Measurements from ENCODE around the gene GBX2.

GBX2 gene

DNA sequence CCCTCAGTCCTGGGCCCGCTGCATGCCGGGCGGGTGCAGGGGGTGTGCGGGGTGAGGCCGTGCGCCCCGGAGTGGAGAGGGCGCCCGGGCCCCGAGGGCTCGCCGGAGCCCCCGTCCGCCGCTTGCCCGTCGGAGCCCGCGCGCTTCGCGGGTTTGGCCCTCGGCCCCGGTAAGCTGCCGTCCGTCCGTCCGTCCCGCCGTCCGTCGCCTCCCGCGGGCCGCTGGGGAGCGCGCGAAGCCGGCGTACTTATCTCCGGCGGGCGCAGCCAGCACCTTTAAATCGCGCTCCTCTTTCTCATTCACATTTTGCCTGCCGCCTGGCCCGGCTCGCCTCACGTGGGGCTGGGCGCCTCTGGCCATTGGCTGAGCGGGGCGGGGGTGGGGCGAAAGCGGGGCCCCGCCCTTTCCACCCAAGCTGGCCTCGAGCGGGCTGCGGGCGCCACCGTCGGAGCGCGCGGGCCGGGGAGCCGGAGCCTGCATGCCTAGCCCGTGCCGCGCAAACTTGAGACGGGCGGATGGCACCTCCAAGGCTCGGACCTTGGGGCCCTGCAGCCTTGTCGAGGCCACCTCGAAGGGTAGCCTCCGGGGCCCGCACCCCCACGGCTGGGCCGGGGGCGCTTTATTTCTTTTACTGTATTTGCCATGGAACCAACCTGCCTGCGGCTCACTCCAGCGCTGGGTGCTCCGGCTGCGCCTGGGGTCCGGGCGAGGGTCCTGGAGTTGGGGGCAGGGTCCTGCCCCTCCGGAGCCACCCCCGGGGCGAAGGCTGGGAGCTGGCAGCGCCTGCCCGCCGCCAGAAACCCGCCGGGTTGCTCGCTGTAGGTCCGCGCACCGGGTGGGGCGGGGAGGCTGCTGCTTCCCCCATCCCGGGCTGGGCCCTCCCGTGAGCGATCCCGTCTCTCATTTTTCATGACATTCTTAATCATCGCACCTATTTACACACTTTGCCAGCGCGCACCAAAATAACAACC, at the start of gene GBX2:
GBX2 (minus strand) TSS at position 277 of the 971 bp plus-strand sequence. CDS start 415 bp downstream, outside the sequence.
- in situ Hi-C loops (cut with MboI; ENCODE audit: low pct_unique_long_range_greater_than_20kb, low sequenced_read_pairs): no loop called here

GRCh38 chr2:236217926-236218325, 49.7 kb upstream of the GBX2 start:
- in situ Hi-C loops (cut with MboI; ENCODE audit: low pct_unique_long_range_greater_than_20kb, low sequenced_read_pairs): no loop called here
- DNase-seq: no peak

More for the DNA sequence above, at the start of gene GBX2:
- DNase-seq: no peak

GRCh38 chr2:236216711-236217110, 48.5 kb upstream of the GBX2 start:
- in situ Hi-C loops (cut with MboI; ENCODE audit: low pct_unique_long_range_greater_than_20kb, low sequenced_read_pairs): no loop called here
- DNase-seq: no peak

- in situ Hi-C loops (cut with MboI; ENCODE audit: low pct_unique_long_range_greater_than_20kb, low sequenced_read_pairs): no loop called here
- no peak for DNase-seq
Observed at GRCh38 chr2:236215761-236216333, 47.7 kb upstream of the GBX2 start.

DNA sequence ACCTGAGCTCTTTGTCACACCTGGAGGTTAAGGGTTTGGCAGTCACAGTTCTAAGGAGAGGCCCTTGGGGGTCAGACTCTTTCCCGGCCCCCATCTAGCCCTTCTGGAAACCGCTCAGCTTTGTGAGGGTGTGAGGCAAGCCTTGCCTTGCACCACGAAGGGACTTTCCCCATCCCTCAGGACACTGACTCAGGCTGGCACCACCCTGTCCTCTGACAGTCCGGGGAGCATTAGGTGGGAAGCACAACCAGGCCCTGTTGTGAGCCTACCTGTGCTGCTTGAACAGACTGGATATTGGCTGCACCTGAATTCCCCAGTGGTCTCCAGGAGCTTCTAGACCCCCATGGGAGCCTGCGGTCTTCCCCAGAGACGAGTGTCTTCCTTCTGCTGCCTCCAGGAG, 47.0 kb upstream of the GBX2 start:
- DNase-seq: no peak
- in situ Hi-C loops (cut with MboI; ENCODE audit: low pct_unique_long_range_greater_than_20kb, low sequenced_read_pairs): no loop called here

DNA sequence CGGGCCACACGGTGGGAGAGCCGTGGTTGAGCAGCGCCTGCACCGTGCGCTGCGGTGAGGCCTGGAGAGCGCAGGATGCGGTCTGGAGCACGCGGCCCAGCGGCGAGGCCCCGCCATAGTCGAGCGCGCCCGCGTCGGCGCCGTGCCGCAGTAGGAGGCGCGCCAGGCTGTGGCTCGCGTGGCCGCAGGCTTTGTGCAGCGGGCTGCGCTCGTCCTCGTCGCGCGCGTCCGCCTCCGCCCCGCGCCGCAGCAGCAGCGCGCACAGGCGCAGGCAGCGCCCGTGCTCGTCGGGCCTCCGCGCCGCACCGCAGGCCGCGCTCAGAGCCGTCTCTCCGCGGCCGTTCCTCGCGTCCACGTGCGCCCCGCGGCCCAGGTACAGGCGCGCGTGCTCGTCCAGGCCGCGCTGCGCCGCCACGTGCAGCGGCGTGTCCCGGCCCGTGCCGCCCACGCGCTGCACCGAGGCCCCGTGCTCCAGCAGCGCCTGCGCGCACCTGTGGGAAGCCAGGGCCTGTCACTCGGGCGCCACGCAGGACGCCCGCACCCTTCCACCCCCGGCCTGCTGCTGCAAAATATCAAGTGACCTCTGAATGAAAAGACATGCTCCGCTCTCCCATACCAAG, 46.3 kb upstream of the GBX2 start:
- DNase-seq: no peak

GRCh38 chr2:236211296-236211695, 43.1 kb upstream of the GBX2 start:
- no peak for DNase-seq
- in situ Hi-C loops (cut with MboI; ENCODE audit: low pct_unique_long_range_greater_than_20kb, low sequenced_read_pairs): no loop called here

More for the DNA sequence above, 46.3 kb upstream of the GBX2 start:
- in situ Hi-C loops (cut with MboI; ENCODE audit: low pct_unique_long_range_greater_than_20kb, low sequenced_read_pairs): no loop called here

- in situ Hi-C loops (cut with MboI; ENCODE audit: low pct_unique_long_range_greater_than_20kb, low sequenced_read_pairs): no loop called here
- DNase-seq: no peak
Observed at GRCh38 chr2:236210536-236210935, 42.4 kb upstream of the GBX2 start.

- in situ Hi-C loops (cut with MboI; ENCODE audit: low pct_unique_long_range_greater_than_20kb, low sequenced_read_pairs): no loop called here
- no peak for DNase-seq
Observed at GRCh38 chr2:236209996-236210395, 41.8 kb upstream of the GBX2 start.

GRCh38 chr2:236209535-236209934, 41.3 kb upstream of the GBX2 start:
- no peak for DNase-seq
- in situ Hi-C loops (cut with MboI; ENCODE audit: low pct_unique_long_range_greater_than_20kb, low sequenced_read_pairs): no loop called here

DNA sequence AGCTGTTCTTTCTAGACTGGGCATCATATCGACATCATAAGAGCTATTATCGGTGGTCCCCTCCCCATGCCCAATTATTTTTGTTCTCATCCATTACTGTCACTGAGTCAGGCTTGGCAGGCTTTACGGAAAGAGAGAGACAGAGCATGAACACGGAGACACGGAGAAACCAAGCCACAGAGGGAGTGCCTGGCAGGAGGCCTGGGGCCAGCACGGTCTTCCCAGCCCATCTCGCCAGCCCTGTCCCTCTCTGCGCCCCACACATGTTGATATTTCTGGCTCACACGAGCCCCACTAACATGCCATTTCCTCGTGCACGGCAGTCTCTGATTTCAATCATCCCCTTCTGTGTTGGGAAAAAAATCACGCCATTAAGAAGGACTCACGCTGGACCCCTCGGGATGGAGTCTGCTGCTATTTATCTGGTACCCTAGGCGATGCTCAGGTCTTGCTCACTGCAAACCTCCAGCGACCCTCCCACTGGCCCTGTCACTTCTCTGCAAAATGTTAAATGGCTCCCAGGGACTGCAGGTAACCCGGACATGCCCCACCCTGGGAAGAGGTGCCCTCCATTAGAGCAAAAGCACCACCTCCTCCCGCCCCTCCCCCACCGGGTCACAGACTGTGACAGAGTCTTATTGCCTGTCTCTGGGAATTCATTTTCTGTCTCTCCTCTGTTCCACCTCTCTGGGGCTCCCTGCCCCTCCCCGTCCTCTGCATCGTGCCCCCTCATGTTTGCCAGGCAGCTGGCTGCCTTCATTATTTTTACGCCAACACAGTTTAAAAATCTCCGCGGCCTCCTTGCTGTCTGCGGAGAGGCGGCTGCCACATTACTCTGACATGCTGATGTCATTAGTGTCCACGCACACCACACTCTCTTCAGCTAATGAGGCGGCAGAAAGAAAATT, 40.1 kb upstream of the GBX2 start:
- in situ Hi-C loops (cut with MboI; ENCODE audit: low pct_unique_long_range_greater_than_20kb, low sequenced_read_pairs): no loop called here
- DNase-seq: no peak

DNA sequence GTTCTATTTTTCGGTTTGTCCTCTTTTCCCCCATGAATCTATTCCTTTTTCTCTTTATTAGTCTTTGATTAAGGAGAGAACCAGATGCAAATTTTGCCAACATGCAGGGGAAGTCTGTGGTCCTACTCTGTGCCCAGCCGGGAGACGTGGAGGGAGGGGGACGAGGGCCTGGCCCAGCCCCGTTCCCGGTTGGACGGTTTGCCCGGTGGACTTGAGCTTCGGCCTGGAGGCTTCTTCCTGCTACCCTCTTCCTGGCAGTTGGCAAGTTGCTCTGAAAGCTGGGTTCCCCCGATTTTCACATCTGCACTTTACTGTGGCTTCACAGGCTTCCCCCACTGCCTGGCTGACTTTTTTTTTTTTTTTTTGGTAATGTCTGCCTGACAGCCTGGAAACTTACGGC, 39.3 kb upstream of the GBX2 start:
- in situ Hi-C loops (cut with MboI; ENCODE audit: low pct_unique_long_range_greater_than_20kb, low sequenced_read_pairs): no loop called here
- no peak for DNase-seq

DNA sequence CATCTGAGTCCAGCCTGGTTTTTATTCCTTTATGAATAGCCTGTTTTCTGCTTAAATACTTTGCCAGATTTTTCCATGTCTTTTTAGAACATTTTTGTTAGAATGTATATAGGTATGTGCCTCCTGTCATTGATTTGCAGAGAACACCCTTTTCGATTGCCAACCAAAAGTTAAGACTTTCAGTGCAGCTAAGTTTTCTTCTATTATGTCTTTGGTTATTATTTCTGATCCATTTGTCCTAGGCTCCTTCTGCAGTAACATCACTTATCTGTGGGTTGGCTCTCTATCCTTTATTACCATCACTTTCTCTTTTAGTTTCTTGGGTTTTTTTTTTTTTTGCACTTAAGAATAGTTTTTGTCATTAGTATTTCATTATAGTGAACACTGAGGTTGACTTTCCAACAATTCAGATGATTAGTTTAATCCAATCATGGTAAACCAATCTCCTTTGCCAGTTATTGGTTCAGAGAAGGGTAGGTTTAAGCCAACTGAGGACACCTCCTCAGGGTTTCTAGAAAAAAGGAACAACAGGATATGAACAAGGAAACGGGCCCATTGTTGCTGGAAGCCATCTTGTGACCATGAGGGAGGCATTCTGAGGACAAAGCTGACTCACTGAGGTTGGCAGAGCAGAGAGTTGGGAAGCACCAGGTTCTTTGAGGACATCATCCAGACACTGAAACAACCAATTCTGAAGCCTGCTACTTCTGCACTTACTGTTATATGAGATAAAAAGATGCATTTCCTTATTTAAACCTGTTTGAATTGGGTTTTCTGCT, 37.9 kb upstream of the GBX2 start:
- in situ Hi-C loops (cut with MboI; ENCODE audit: low pct_unique_long_range_greater_than_20kb, low sequenced_read_pairs): no loop called here
- DNase-seq: no peak

DNA sequence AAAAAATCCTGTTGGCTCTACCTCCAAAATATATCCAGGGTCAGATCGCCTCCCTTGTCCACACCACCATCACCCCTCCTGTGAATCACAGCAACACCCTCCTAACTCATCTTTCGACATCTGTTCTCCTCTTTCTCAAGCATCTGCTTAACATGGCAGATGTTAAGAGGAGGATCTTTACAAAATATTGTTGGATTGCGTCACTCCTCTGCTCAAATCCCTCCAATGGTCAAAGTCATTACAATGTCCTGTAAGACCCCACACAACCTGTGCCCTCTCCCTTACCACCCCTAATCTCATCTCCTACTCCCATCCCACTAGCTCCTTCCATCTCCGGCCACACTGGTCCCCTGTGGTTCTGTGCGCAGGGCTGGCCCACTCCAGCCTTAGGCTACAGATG, 36.8 kb upstream of the GBX2 start:
- DNase-seq: no peak
- in situ Hi-C loops (cut with MboI; ENCODE audit: low pct_unique_long_range_greater_than_20kb, low sequenced_read_pairs): no loop called here

GRCh38 chr2:236200378-236200777, 32.2 kb upstream of the GBX2 start:
- in situ Hi-C loops (cut with MboI; ENCODE audit: low pct_unique_long_range_greater_than_20kb, low sequenced_read_pairs): no loop called here
- DNase-seq: no peak

GRCh38 chr2:236196366-236196765, 28.2 kb upstream of the GBX2 start:
- DNase-seq: no peak
- in situ Hi-C loops (cut with MboI; ENCODE audit: low pct_unique_long_range_greater_than_20kb, low sequenced_read_pairs): no loop called here

DNA sequence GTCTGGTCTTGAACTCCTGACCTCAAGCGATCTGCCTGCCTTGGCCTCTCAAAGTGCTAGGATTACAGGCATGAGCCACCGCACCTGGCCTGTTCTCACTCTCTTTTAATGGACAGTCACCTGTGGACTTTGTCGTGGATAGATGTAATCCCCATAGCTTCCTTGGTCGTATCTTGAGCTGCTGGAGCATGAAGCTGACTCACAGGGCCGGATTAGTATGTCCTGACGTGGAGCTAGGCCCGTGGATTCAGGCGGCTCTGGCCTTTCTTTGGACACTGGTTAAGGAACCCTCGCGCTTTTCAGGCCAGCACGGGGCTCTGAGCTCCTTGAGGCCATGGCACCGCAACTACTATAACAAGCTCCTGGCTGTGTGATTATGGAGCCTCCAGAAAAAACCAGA, 27.5 kb upstream of the GBX2 start:
- no peak for DNase-seq
- in situ Hi-C loops (cut with MboI; ENCODE audit: low pct_unique_long_range_greater_than_20kb, low sequenced_read_pairs): no loop called here

DNA sequence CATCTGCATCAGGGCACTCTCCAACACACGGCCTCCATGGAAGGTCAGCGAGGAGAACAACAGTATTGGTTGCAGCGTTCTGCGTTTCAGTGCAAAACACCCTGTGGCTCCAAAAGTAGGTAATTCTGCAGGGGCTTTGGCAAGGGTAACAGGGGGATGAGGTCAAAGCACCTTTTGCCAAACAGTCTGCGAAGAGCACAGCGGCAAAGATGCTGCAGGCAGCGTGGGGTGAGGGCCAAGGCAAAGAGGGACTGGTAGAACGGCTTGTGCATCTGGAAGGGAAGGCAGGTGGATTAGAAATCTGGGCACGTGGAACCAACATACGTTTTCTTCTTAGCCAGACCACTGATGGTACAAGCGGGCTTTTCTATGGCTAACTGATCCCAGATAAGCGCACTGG, 26.6 kb upstream of the GBX2 start:
- in situ Hi-C loops (cut with MboI; ENCODE audit: low pct_unique_long_range_greater_than_20kb, low sequenced_read_pairs): no loop called here

More for the DNA sequence above, 26.6 kb upstream of the GBX2 start:
- DNase-seq: no peak

All from KBM-7 (cell line).